MM.1S (cell line): ENCODE measurements around the gene ZNF530.

Experiments used
- DNase-seq: peaks from one replicate; pipeline ENCODE4 v3.0.0-alpha.2; 2015
- H2AFZ ChIP-seq: fragments of 300-600 bp; sonication (generic); 2 replicates; pipeline ENCODE4 v1.6.0; 2016; ENCODE audit warnings: antibody characterized with exemption, low read length
- H3F3A ChIP-seq: fragments of 300-600 bp; sonication (generic); 2 replicates; pipeline ENCODE4 v1.6.1; 2016; ENCODE audit warnings: mild to moderate bottlenecking, antibody characterized with exemption, low read length, moderate library complexity, mixed read lengths; ENCODE audit not compliant: insufficient read depth
- H3K27ac ChIP-seq: fragments of 300-600 bp; sonication (generic); 2 replicates; pipeline ENCODE4 v1.5.1; 2016; ENCODE audit warnings: mild to moderate bottlenecking, low read length
- H3K27me3 ChIP-seq: fragments of 300-600 bp; sonication (generic); replicated peaks from 2 replicates; pipeline ENCODE4 v1.6.0; 2016; ENCODE audit warnings: low read length; ENCODE audit not compliant: insufficient read depth
- H3K36me3 ChIP-seq: fragments of 300-600 bp; sonication (generic); replicated peaks from 2 replicates; pipeline ENCODE4 v1.6.1; 2016; ENCODE audit warnings: mild to moderate bottlenecking, low read length, mixed read lengths; ENCODE audit not compliant: insufficient read depth
- H3K4me1 ChIP-seq: fragments of 300-600 bp; sonication (generic); 2 replicates; pipeline ENCODE4 v1.6.1; 2016; ENCODE audit warnings: low read length, mixed read lengths
- H3K4me2 ChIP-seq: fragments of 300-600 bp; sonication (generic); 2 replicates; pipeline ENCODE4 v1.6.0; 2016; ENCODE audit warnings: low read depth, low read length
- H3K4me3 ChIP-seq: fragments of 300-600 bp; sonication (generic); 2 replicates; pipeline ENCODE4 v1.5.1; 2016; ENCODE audit warnings: low read length, mixed read lengths
- H3K79me2 ChIP-seq: fragments of 300-600 bp; sonication (generic); 2 replicates; pipeline ENCODE4 v1.6.1; 2016; ENCODE audit warnings: mixed run types, low read length, mixed read lengths
- H3K9ac ChIP-seq: fragments of 300-600 bp; sonication (generic); 2 replicates; pipeline ENCODE4 v1.6.1; 2016; ENCODE audit warnings: low read length, mixed read lengths
- H3K9me2 ChIP-seq: fragments of 300-600 bp; sonication (generic); replicated peaks from 2 replicates; pipeline ENCODE4 v1.6.1; 2016; ENCODE audit warnings: mild to moderate bottlenecking, low read length, mixed read lengths; ENCODE audit not compliant: insufficient read depth
- H3K9me3 ChIP-seq: fragments of 300-600 bp; sonication (generic); replicated peaks from 2 replicates; pipeline ENCODE4 v1.6.1; 2016; ENCODE audit warnings: mild to moderate bottlenecking, low read length, mixed read lengths; ENCODE audit not compliant: insufficient read depth
- H4K20me1 ChIP-seq: fragments of 300-600 bp; sonication (generic); 2 replicates; pipeline ENCODE4 v1.6.1; 2016; ENCODE audit warnings: mild to moderate bottlenecking, low read length, moderate library complexity, mixed read lengths; ENCODE audit not compliant: insufficient read depth
- CTCF ChIP-seq: fragments of 300-600 bp; sonication (generic); IDR thresholded peaks from 2 replicates; pipeline ENCODE4 v1.5.1; 2016; ENCODE audit warnings: antibody characterized with exemption, low read length, mixed read lengths
- EZH2 ChIP-seq: fragments of 300-600 bp; sonication (generic); optimal IDR thresholded peaks from 2 replicates; pipeline ENCODE3; 2017; ENCODE audit warnings: low read depth, mild to moderate bottlenecking, antibody characterized with exemption, low read length, mixed read lengths
- EZH2phosphoT487 ChIP-seq: fragments of 300-600 bp; sonication (generic); IDR thresholded peaks from 2 replicates; pipeline ENCODE4 v1.6.1; 2018; ENCODE audit warnings: antibody characterized with exemption, low read length

ZNF530 gene

GRCh38 chr19:57620673-57621348, 21.1 kb downstream of the ZNF530 start:
- H3K4me1 ChIP-seq: no peaks in the 10 kb centered on the region
- H3F3A ChIP-seq: no peaks in the 10 kb centered on the region
- no peak overlapping the region for H3K4me2 ChIP-seq
- H4K20me1 ChIP-seq: no peaks in the 10 kb centered on the region
- no peak overlapping the region for H3K27ac ChIP-seq
- H3K9me2 ChIP-seq: no peaks in the 10 kb centered on the region
- H3K79me2 ChIP-seq: no peaks in the 10 kb centered on the region
- H3K9ac ChIP-seq: no peak overlapping the region
- H3K27me3 ChIP-seq: no peaks in the 10 kb centered on the region
- H3K4me3 ChIP-seq: no peak overlapping the region
- H3K9me3 ChIP-seq: peaks cover 13% of the 10 kb centered on the region; the same call in 1 of the 2 replicates
- H2AFZ ChIP-seq: no peak overlapping the region
- peaks cover 14% of the 10 kb centered on the region for H3K36me3 ChIP-seq
- no peak for DNase-seq
- no peak for TF ChIP-seq EZH2phosphoT487
- TF ChIP-seq CTCF: no peak
- no peak for TF ChIP-seq EZH2

- TF ChIP-seq EZH2phosphoT487 (no peak), CTCF (no peak), EZH2 (no peak)
- Histone ChIP-seq H3K4me2 (no peak overlapping the region), H2AFZ (no peak overlapping the region), H3K4me1 (no peaks in the 10 kb centered on the region), H3K9me3 (peaks cover 13% of the 10 kb centered on the region; the same call in 1 of the 2 replicates), H3K27ac (no peak overlapping the region), H3K9me2 (no peaks in the 10 kb centered on the region), H3K4me3 (no peak overlapping the region), H3K9ac (no peak overlapping the region), H3K36me3 (peaks cover 14% of the 10 kb centered on the region), H3K79me2 (no peaks in the 10 kb centered on the region), H3F3A (no peaks in the 10 kb centered on the region), H3K27me3 (no peaks in the 10 kb centered on the region), H4K20me1 (no peaks in the 10 kb centered on the region)
- no peak for DNase-seq
These were observed 23.4 kb downstream of the ZNF530 start for GRCh38 chr19:57623091-57623490.

GRCh38 chr19:57632987-57633831, 33.5 kb downstream of the ZNF530 start, which contains the start of gene ZNF211:
TSS of gene ZNF211 (plus strand) at chr19:57633168. CDS start at chr19:57633347, 179 bp downstream.
- H3K9me3 ChIP-seq: no peaks in the 10 kb centered on the region
- no peaks in the 10 kb centered on the region for H3K27me3 ChIP-seq
- H3K4me2 ChIP-seq: peak within 1 kb of the TSS; percentile 76
- no peaks in the 10 kb centered on the region for H3K79me2 ChIP-seq
- no peak for TF ChIP-seq EZH2
- TF ChIP-seq CTCF: no peak
- TF ChIP-seq EZH2phosphoT487: no peak
- no peaks in the 10 kb centered on the region for H3K36me3 ChIP-seq
- H4K20me1 ChIP-seq: no peaks in the 10 kb centered on the region
- no peaks in the 10 kb centered on the region for H3K4me1 ChIP-seq
- H3K4me3 ChIP-seq: peak within 1 kb of the TSS; percentile 83
- no peak within 1 kb of the TSS for H3K27ac ChIP-seq
- H2AFZ ChIP-seq: peak within 1 kb of the TSS; percentile 94
- no peaks in the 10 kb centered on the region for H3F3A ChIP-seq
- no peaks in the 10 kb centered on the region for H3K9me2 ChIP-seq
- peak; percentile 93 for DNase-seq
- peak within 1 kb of the TSS; percentile 48; the same call in 1 of the 2 replicates for H3K9ac ChIP-seq
